NCI-H2196 (cell line): Measurements from ENCODE around the gene MOB3B.

Experiments used
- DNase-seq: peaks from one replicate; lab custom pipeline; 2025; ENCODE audit not compliant: unreplicated experiment; lab: John Stamatoyannopoulos, UW

The MOB3B gene

DNA sequence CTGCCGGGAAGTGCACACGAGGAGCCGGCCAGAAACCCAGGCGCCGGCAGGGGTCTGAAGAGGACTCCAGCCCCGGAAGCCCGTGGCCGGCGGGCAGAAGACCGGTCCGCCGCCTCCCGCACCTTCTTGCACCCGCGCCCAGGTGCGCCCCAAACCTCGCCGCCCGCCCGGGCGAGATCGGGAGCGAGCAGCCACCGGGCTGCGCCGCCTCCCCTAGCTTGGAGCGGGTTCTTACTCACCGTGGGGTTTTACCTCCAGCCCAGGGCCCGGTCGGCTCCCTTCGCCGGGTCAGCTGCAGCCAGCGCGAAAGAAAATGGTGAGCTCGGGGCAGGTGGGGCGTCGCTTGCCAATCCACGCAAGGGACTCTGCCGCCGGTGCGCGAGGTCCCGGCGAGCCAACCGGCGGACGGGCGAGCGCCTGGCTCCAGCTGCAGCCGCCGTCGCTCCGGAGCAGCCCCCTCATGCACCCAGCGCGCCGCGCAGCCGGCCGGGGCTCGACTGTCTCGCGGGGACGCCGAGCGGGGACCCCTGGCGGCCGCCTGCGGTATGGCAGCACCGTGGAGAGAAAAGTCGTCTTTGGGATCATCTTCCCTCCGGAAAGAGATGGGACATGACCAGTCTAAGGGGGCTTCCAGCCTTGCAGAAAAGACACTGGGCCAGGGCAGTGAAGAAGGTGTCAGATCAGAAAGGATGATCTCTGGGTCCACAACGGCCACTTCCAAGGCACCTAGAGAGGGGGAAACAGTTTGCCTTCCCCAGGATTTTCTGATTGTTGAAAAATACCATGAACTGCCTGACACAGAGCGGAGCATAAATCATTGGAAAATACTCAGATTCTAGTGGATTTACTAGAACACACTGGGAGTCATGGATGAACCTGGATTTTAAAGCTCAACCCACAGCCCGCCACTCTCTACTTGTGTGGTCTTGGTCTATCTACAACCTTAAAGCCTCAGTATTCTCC is at the start of gene MOB3B:
TSS of gene MOB3B (minus strand) at position 499 of the 963 bp plus-strand sequence. CDS start 74,264 bp downstream, outside the sequence.
- DNase-seq = peak; percentile 63

DNA sequence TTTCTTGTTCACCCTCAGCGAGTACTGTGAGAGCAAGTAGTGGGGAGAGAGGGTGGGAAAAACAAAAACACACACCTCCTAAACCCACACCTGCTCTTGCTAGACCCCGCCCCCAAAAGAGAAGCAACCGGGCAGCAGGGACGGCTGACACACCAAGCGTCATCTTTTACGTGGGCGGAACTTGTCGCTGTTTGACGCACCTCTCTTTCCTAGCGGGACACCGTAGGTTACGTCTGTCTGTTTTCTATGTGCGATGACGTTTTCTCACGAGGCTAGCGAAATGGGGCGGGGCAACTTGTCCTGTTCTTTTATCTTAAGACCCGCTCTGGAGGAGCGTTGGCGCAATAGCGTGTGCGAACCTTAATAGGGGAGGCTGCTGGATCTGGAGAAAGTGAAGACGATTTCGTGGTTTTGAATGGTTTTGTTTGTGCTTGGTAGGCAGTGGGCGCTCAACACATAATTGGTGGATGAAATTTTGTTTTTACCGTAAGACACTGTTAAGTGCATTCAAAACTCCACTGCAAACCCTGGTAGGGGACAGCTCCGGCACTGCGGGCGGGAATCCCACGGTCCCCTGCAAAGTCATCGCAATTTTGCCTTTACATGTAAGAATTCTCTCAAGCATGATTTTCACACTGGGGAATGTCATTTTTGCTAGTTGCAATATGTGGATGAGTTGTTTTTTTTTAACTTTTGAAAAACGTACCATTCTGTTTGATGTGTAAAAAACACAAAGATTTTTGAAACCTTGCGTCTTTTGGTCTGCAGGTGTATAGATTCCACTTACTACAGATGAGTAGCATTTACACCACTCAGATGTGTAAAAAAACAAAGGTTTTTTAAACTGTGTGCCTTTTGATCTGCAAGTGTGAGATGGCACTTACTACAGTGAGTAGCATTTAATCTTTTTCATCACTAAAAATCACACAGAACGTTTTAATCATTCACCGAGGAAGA is 44.3 kb upstream of the MOB3B start:
- peak; percentile 98 for DNase-seq

DNA sequence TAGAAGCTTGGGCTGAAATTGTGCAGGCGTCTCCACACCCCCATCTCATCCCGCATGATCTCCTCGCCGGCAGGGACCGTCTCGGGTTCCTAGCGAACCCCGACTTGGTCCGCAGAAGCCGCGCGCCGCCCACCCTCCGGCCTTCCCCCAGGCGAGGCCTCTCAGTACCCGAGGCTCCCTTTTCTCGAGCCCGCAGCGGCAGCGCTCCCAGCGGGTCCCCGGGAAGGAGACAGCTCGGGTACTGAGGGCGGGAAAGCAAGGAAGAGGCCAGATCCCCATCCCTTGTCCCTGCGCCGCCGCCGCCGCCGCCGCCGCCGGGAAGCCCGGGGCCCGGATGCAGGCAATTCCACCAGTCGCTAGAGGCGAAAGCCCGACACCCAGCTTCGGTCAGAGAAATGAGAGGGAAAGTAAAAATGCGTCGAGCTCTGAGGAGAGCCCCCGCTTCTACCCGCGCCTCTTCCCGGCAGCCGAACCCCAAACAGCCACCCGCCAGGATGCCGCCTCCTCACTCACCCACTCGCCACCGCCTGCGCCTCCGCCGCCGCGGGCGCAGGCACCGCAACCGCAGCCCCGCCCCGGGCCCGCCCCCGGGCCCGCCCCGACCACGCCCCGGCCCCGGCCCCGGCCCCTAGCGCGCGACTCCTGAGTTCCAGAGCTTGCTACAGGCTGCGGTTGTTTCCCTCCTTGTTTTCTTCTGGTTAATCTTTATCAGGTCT is 43.5 kb upstream of the MOB3B start, which contains the start of gene C9orf72:
TSS of gene C9orf72 (minus strand) at position 564 of the 716 bp plus-strand sequence. CDS start 6,361 bp downstream, outside the sequence.
- DNase-seq = peak; percentile 85

DNA sequence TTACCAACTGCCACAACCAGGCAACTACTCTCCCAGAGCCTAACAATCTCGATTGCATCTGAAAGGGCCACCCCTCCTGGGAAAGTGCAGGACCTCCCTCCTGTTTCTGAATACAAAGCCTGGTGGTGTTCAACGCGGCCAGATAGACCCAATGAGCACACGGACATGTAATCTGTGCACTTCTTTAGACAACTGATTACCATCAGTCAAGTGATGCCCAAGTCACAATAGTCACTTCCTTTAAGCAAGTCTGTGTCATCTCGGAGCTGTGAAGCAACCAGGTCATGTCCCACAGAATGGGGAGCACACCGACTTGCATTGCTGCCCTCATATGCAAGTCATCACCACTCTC is 42.9 kb upstream of the MOB3B start:
- peak; percentile 53 for DNase-seq

DNA sequence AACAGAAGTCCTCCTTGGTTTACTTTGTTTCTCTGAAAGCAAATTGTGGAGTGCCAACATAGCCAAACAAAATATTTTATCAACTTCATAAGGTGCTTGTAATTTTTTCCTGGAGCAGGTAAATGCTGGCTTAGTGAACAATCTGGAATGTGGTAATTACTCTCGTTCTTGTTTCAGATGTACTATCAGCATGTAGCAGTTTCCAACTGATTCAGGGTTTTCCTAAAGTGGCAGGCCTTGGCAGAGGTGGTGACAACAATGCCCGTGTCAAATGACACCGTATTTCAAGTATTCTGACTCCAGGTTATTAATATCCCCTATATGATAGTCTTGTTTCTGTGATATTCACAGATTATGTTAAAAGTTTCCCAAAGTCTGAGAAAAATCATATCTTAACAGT is 42.4 kb upstream of the MOB3B start:
- DNase-seq = no peak

DNA sequence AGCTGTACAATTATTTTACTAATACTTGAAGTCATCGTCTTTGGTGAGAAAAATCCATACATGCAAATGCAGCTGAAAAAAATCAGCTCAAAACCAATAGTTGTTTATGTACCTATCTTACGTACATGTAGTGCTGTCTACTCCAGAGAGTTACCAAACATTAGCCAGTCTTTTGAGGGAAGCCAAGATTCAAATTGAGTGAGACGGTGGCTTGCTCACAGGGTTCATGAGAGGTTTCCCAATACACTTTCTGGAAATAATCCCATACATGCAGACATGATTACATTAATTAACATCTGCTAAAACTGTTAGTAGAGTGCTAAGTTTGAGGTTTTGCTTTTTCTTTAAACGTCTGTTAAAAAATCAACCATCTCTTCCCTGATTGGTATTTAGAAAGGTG is 41.4 kb upstream of the MOB3B start:
- DNase-seq = no peak

DNA sequence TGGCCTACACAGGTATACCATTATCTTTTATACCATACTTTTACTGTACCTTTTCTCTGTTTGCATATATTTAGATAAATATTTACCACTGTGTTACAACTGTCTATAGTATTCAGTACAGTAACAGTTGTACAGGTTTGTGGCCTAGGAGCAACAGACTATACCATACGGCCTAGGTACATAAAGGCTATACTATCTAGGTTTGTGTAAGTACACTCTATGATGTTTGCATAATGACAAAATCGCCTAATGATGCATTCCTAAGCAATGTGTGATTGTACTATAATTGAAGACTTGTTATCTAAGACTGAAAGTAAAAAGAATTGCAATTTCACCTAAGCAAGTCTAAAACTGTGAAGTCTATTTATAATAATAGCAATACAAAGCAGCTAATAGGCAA is 39.8 kb upstream of the MOB3B start:
- DNase-seq = no peak

DNA sequence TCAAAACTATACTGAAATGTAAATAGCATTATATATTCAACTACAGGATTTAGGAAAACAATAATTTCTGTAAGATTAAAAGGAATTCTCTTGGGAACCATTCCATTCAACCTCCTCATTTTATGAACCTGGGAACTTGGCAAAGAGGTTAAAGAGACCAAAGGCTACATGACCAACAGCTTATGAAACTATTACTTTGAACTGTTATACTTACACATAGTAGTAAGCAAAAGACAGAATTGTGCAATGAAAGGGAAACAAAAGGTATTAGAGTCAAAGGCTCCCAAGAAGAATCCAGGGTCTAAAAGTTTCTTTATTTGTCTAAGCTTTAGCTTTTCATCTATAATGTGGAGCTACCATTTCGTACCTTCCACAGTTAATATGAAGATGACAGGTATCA is 36.5 kb upstream of the MOB3B start:
- DNase-seq = no peak

DNA sequence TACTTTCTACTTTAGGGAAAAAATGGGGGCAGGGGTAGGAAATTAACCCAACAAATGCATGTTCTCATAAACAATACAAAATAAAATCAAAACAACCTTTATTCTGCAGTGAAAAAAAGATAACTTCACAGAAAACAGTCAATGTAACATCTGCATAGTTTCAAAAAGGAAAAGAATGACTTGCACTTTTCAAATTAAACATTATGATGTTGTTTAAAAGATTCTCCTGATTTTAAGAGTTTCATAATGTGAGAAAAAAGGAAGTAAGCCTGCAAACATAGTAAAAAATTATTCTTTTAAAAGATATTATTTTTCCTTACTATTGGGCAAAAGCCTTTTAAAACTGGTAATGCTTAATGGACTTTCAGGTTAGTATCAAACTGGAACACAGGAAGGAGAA is 36.1 kb upstream of the MOB3B start:
- DNase-seq = no peak

DNA sequence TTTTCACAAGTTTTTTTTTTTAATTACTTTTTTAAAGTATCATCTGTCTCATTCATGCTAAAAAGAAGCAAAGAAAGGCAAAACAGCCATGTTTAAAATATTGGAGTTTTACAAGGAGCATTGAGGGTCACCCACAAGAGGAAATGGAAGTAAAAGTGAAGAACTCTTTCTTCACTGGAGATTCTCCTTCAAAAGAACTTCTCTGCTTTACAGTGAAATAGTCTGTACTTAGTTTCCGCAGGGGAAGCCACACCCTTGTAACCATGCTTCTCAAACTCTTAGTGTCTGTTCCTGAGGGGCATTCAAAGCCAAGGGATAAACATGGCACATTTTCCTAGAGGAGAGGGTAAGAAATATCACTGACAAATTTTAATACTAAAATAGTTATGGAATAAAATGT is 35.1 kb upstream of the MOB3B start:
- no peak for DNase-seq

DNA sequence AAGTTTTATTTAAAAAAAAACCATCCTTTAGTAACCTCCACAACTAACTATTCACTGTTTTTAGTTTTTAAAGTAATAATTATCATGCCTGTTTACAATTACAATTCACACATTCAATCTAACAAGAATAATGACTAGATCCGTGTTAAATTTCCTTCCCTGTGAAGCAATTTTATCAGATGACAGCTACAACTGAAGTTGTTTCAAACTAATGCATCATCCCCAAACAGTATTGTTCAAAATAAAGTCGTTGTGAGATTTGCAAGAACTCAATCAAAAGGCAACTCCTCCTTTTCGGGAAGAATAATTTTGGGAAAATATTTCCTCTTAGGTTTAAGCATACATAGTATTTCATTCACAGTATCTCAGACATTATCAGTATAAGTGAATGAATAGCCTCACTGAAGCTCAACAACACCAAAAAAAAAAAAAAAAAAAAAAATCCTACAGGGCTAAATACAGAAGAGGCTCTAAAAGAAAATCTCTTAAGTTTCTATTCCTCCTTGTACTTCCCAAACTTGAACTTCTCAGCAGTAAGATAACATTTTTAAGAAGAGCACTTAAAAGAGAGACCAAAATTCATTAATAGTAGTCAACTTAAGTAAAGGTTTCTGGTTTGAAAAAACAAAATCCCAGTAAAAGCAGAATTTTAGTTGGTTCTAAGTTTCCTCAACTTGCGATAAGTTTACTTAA is 34.3 kb upstream of the MOB3B start:
- no peak for DNase-seq

DNA sequence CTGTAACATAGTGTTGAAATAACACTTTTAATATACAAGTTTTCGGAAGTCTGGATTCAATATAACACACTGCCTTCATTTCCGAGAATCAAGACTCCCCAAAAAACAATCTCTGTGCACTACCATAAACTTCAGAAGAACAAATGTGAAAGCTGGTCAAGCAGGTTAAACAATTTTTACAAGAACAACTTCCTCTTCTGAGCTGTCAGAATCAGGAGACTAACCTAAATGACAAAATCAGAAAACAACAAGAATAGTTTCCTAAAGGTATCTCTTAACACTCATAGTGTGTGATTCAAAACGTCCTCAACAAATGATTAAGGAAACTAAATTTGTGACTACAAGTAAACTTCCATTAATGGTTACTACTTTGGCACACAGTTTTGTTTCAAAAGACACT is 32.1 kb upstream of the MOB3B start:
- DNase-seq = no peak

DNA sequence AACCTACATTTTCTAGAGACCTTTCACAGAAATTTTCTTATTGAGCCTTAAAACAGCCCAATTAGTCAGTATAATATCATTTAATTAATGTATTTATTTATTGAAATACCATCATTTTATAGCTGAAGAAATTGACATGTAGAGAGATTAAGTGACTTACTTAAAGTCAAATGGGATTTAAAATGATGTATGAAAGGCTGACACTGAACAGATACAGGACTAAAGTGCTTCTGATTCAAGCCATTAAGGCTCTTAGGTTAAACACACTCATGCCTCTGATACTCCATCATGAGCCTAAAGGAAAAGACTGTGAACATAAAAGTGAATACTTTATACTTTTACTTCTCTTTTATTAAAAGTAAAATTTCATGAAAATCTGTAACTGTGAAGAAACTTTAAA is 30.8 kb upstream of the MOB3B start:
- DNase-seq = no peak

DNA sequence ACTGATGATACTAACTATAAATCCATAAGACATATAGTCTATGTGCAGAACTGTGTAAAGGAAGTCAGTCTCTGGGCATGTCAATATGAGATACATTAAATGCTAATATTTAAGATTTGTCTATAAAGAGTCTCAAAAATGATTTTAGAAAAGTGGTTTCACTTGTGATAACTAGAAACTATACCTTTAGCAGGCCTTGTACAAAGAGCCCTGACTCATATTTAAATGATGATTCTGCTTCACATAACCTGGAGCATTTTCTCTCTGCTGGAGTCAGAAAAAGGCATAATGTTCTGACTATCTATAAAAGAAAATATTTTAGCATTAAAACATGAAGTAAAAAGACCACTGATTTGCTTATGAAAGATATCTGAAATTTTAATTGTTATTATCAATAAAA is 28.7 kb upstream of the MOB3B start:
- DNase-seq = no peak

DNA sequence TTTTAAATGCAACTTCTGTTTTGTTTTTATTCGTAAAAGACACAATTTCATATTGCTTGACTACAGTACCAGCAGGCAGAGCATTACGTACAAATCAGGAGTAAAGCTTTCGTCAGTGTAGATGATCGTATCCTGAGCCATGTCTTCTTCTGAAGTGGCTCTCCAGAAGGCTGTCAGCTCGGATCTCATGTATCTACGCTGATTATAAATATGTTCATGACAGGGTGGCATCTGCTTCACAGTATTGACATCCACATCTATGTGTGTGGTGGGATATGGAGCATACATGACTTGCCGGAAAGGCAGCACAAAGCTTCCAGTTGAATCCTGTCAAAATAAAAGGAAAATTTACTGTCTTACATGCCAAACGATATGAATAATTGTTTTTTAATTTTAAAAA is 26.9 kb upstream of the MOB3B start:
- no peak for DNase-seq

DNA sequence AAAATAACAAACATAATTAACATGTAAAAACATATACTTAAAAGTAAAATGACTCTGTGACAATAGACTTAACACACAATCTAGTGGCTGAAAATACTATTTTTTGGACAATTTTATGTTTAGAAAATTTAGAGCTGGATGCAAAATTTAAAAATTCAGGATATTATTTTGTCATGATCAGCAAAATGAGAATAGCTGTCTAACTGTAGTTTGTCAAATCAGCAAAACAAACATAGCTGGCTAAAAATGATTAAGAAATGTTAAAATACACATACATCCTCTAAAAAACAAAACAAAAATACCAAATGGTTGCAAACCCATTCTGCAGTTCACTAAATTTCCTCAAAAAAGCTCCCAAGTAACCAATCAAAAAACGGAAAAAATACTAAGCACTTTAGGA is 25.1 kb upstream of the MOB3B start:
- DNase-seq = no peak

DNA sequence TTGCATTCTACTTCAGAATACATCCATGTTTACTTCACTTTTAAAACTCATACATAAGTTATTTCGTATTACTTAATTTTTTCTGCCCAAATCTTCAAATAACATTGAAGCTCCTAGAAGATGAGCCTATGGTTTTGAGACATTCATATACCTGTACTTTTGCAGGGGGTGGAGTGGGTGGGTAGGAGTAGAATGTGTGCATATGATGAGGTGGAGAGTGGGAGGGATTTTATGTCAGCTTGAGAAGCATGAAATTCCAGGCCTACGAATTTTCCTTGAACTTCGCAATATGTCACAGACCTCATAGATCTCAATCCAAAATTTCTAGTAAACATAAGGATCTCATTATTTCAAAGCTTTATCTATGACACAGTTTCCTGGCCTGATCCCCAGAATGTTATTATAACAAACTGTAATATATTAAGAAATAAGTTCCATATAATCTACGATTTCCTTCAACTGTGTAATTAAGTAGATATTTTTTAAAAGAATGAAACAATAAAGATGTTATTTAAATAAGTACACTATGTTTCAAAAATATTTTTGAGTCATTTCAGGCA is 19.7 kb upstream of the MOB3B start:
- no peak for DNase-seq

DNA sequence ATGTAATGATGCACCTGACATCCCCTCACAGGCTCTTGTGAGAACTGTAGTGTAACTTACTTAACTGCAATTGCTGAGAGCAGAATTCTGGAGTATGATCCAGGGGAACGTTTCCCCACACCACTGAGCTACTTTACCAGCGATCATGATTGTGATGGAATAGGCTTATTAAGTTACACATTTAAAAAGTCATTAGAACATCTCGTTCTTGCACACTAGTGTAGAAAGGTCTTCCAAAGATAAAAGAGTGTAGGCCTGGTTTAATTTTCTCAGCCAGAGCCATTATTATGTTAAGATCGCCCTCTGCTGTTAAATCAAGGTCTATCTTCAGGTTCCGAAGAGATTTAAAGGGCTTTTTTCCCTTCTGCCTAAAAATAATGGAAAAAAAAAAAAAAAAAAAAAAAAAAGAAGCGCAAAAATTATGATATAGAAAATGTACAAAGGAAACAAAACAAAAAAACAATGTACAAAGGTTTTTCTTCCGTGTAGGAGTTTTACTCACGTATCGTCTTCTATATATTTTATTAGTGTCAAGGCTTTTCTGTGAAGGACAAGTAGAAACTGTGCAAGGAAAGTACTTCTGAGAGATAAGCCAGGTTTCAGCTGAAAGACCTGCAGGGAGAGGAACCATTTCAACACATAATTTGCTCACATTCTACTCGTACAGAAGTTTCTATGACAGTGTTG is 18.6 kb upstream of the MOB3B start:
- peak; percentile 29 for DNase-seq

DNA sequence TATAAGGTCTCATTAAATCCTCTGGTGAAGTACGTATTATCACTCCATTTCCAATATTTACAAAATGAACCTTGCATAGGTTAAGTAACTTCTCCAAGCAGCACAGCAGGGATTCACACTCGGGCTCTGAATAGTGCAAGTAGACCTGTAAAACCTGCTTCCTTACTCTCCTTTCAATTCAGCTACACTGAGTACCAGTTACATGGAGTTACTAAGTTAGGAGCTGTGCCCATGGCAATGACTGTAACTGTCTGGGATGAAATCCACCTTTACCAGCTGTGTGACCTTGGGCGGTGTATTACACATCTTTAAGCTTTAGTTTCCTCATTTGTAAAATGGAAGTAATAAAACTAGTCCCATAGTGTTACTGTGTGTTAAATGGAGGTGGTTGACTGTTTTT is 15.9 kb upstream of the MOB3B start:
- DNase-seq = no peak

DNA sequence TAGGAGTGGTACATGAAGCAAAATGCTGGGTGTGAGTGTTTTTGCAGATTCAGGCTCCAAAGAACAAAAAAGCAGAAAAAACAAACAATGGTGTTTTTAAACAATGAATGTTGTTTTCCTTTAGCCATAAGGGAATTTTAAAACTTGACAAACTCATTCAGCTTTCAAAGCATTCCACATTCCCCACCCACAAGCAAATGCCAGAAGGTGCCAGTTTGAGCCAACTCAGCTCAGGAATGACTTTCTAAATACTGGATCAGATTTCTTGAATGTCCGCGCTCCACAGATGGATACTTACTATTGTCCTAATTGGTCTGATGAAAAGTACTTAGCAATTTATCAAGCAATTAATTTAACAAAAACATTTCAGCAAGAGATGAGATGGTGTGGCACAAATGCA is 12.9 kb upstream of the MOB3B start:
- DNase-seq = no peak
